Right cardiac atrium (tissue), 5 donors: ENCODE data around the gene CDC34. TPM values are rescaled to one million over a fixed set of nuclear protein-coding genes. Genes with fewer than 3 reads are reported as not detected.

Experiments used
- ATAC-seq, 2 donors: fragments of 200-7000 bp; cut with Tn5 transposase; one replicate each; pipeline versions ENCODE4 v1.8.0 to v1.9.1; 2020; ENCODE audit warnings: moderate library complexity in 2 of 2, mild to moderate bottlenecking in 1 of 2
- DNase-seq, 3 donors: peaks; one replicate each; pipeline ENCODE4 v3.0.0-alpha.2; 2020
- H3K27ac ChIP-seq: one replicate; pipeline ENCODE4 v1.5.1; 2013; ENCODE audit warnings: mild to moderate bottlenecking, low read length, control low read depth, moderate library complexity
- H3K27me3 ChIP-seq: one replicate; pipeline ENCODE4 v1.6.1; 2013; ENCODE audit not compliant: control insufficient read depth, insufficient read depth
- H3K4me1 ChIP-seq: one replicate; pipeline ENCODE4 v1.6.1; 2013; ENCODE audit warnings: low read length; ENCODE audit not compliant: control insufficient read depth, insufficient read depth
- H3K4me3 ChIP-seq: one replicate; pipeline ENCODE4 v1.5.1; 2013; ENCODE audit warnings: low read length, control low read depth
- H3K9me3 ChIP-seq: one replicate; pipeline ENCODE4 v1.6.1; 2013; ENCODE audit warnings: low read length; ENCODE audit not compliant: control insufficient read depth
- WGBS: extraction: QIAGEN DNeasy Blood & Tissue Kit; methylation state at CpG from one replicate; pipeline ENCODE4 v1.1.7; 2013; 5-methylcytosine and 5-hydroxymethylcytosine counted together
- intact Hi-C, 4 donors: fragments of 100-400 bp; cut with DNase I; formaldehyde crosslinking; loops; one replicate each; pipeline versions ENCODE4 v1.11.0 to v1.14.0; 2022 to 2023
- polyA plus RNA-seq: library from polyadenylated mRNA; stranded (reverse); fragments of 200-250 nt; gene quantifications from one replicate; pipeline ENCODE4 v1.2.3, GENCODE V29; 2013
- total RNA-seq, 4 donors: library from RNA; stranded (reverse); fragmentation: NEBNext Ultra II Directional; extraction: Animal tissue kit (Norgen Biotek cat#: 25700); gene quantifications; one replicate each; pipeline ENCODE4 v1.2.1, GENCODE V29; 2021
- donor health status: healthy with polysubstance abuse.
- donor health status: DM: no; HTN: yes; CAD: no.
- donor health status: DM: no; HTN: no; CAD: no.
- donor health status: DM: no; HTN: yes; CAD: no; lungs with severe emphysema.
- donor health status: DM: yes; HTN: yes; CAD: no.

Gene CDC34
- total and polyA plus RNA-seq, 5 donors: 66.8 to 95.8 (median 75.9) TPM

- DNase-seq: peak in 1 of 3 donors; percentile 69
- WGBS: 70% methylated on average over 38 of the region's 38 CpGs
- Histone ChIP-seq H3K4me3 (peak overlapping the region; percentile 98), H3K4me1 (peaks cover 9% of the 10 kb centered on the region), H3K27ac (no peak overlapping the region), H3K27me3 (no peaks in the 10 kb centered on the region), H3K9me3 (no peaks in the 10 kb centered on the region)
- intact Hi-C loops: loop anchor here in 3 of 4 donors (5.0 kb wide), 2 partner anchors 42 to 132 kb away; partner anchors contain the start of genes BSG (in 2 of the 3) and RNF126 (in 1 of the 3)
- ATAC-seq: no peak
These were observed 1.2 kb upstream of the CDC34 start for GRCh38 chr19:530134-531008.

GRCh38 chr19:531009-531752, 379 bp upstream of the CDC34 start:
- WGBS: under 1% methylated on average over 103 of the region's 103 CpGs
- DNase-seq: peak; percentile 84 to 96 (median 95)
- intact Hi-C loops: loop anchor here in 3 of 4 donors (5.0 kb wide), 2 partner anchors 41 to 131 kb away; partner anchors contain the start of genes BSG (in 2 of the 3) and RNF126 (in 1 of the 3)

GRCh38 chr19:532561-533363, 1.2 kb downstream of the CDC34 start:
- H3K9me3 ChIP-seq: no peaks in the 10 kb centered on the region
- peak; percentile 56 for ATAC-seq
- WGBS: under 1% methylated on average over 47 of the region's 47 CpGs
- peak; percentile 84 to 95 (median 93) for DNase-seq
- H3K27ac ChIP-seq: peak overlapping the region; percentile 71
- H3K4me1 ChIP-seq: peaks cover 9% of the 10 kb centered on the region
- peak overlapping the region; percentile 98 for H3K4me3 ChIP-seq
- intact Hi-C loops: loop anchor here in 3 of 4 donors (5.0 kb wide), 2 partner anchors 40 to 130 kb away; partner anchors contain the start of genes BSG (in 2 of the 3) and RNF126 (in 1 of the 3)
- H3K27me3 ChIP-seq: no peaks in the 10 kb centered on the region

More at GRCh38 chr19:531009-531752, 379 bp upstream of the CDC34 start:
- H3K4me1 ChIP-seq: peaks cover 9% of the 10 kb centered on the region
- no peaks in the 10 kb centered on the region for H3K9me3 ChIP-seq
- peak overlapping the region; percentile 92 for H3K27ac ChIP-seq
- no peaks in the 10 kb centered on the region for H3K27me3 ChIP-seq
- peak; percentile 67 to 80 for ATAC-seq
- peak overlapping the region; percentile 98 for H3K4me3 ChIP-seq

DNA sequence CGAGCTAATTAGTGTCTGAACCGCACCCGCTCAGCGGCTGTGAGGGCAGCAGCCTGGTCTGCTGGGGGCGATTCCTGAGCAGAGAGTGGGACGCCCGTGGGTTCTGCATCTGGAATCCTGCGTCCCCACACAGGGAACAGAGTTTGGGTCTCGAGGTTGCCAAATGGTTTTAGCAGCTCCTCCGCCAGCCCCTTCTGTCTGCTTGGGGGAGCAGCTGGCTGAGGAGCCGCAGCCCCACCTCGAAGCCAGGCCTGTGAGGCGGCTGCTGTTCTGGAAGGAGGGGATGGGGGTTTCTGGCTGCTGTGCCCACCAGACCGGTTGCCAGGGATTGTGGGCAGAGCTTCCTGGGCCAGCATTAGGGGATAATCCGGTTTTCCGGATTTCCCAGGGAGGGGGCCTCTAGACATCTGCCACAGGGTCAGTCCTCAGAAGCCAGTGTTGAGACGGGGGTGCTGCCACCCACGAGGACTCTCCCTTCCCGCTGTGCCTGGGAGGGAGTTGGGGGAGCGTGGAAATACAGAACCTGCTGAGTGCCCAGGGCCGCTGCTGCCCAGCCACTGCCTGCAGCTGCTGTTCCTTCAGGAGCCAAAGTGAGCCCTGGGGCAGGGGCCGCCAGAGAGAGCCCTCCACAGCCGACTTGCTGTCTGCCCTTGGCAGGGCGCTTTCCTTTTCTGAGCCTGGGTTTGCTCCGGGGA, 2.0 kb downstream of the CDC34 start:
- Histone ChIP-seq H3K4me3 (peak overlapping the region; percentile 98), H3K27ac (peak overlapping the region; percentile 71), H3K9me3 (no peaks in the 10 kb centered on the region), H3K4me1 (peaks cover 9% of the 10 kb centered on the region), H3K27me3 (no peaks in the 10 kb centered on the region)
- 27% methylated on average over 25 of the region's 25 CpGs for WGBS
- ATAC-seq: no peak
- intact Hi-C loops: loop anchor here in 3 of 4 donors (5.0 kb wide), 2 partner anchors 39 to 129 kb away; partner anchors contain the start of genes BSG (in 2 of the 3) and RNF126 (in 1 of the 3)
- DNase-seq: peak in 1 of 3 donors; percentile 67

- Histone ChIP-seq H3K9me3 (no peaks in the 10 kb centered on the region), H3K27me3 (no peaks in the 10 kb centered on the region), H3K27ac (no peak overlapping the region), H3K4me1 (peaks cover 9% of the 10 kb centered on the region), H3K4me3 (no peak overlapping the region)
- intact Hi-C loops: loop anchor here in 3 of 4 donors (5.0 kb wide), 2 partner anchors 38 to 128 kb away; partner anchors contain the start of genes BSG (in 2 of the 3) and RNF126 (in 1 of the 3)
- 82% methylated on average over 14 of the region's 14 CpGs for WGBS
- no peak for ATAC-seq
- peak in 1 of 3 donors; percentile 61 for DNase-seq
These were observed 2.5 kb downstream of the CDC34 start for GRCh38 chr19:534088-534487.

DNA sequence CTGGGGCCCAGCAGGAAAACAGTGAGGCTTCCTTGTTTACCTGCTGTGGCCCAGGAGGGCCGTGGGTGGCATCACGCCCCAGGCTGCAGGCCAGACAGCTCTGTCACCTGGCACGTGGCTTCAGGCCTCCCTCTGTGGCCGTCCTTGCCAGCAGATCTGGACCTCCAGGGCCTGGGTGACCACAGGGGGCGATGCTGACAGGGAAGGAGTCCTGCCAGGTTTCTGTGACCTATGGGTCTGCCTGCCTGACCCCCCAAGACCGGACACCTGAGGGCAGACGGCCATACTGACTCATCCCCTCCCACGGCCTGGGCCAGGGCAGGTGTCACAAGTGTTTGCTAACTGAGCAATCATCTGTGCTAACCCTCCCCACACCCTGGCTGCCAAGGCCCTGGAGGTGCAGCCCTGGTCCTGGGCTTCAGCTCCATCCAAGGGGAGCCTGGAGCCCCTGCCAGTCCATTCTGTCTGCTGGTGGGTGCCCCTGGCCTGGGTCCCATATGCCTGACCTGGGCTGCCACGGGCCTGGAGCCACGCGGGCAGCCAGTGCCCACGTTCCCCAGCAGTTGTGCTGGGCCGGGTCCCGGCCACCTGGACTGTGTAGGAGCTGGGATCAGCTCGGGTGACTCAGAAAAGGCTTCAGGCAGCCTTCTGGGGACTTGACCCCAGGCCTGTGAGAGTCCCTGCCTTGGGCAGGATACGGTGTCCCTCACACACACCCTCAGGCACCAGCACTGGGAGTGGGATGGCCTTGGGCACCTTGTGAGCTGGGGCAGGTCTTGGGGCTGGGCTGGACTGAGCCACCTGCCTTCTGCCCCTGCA, 3.7 kb downstream of the CDC34 start:
- ATAC-seq: no peak
- H3K27ac ChIP-seq: no peak overlapping the region
- 74% methylated on average over 16 of the region's 16 CpGs for WGBS
- peak in 1 of 3 donors; percentile 72 for DNase-seq
- intact Hi-C loops: no loop called here
- no peaks in the 10 kb centered on the region for H3K9me3 ChIP-seq
- H3K27me3 ChIP-seq: no peaks in the 10 kb centered on the region
- no peak overlapping the region for H3K4me3 ChIP-seq
- H3K4me1 ChIP-seq: peaks cover 9% of the 10 kb centered on the region

DNA sequence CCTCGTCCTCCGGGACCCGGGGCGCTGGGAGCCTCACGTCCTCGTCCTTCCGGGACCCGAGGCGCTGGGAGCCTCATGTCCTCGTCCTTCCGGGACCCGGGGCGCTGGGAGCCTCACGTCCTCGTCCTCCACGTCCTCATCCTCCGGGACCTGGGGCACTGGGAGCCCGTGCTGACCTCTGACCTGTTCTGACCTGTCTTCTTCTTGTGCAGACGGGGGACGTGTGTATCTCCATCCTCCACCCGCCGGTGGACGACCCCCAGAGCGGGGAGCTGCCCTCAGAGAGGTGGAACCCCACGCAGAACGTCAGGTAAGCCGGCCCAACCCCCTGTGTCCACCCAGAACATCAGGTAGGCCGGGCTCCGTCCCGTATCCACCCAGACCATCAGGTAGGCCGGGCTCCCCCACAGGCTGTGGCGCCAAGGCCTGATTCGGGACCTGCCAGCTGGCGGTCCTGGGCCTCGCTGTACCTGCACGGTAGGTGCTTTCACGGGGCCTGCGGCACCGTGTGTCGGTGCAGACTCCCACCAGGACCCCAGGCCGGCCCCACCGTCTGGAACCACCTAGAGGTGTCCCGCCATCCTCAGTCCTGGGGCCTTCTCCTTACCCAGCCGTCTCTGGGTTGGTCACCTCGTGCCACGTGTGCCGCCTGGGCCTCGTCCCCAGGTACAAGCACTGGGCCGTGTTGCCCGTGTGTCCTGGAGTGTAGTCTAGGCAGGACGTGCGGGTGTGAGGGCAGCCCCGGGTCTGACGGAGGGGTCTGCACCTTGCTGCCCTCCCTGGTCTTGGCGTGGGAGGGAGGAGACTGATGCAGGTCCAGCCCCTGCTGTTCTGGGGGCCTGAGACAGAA, 4.7 kb downstream of the CDC34 start:
- Histone ChIP-seq H3K9me3 (no peaks in the 10 kb centered on the region), H3K4me1 (peaks cover 9% of the 10 kb centered on the region), H3K27me3 (no peaks in the 10 kb centered on the region), H3K27ac (no peak overlapping the region), H3K4me3 (no peak overlapping the region)
- WGBS: 92% methylated on average over 55 of the region's 55 CpGs
- DNase-seq: peak in 1 of 3 donors; percentile 63
- intact Hi-C loops: no loop called here
- ATAC-seq: no peak

- 88% methylated on average over 26 of the region's 26 CpGs for WGBS
- Histone ChIP-seq H3K27ac (no peak overlapping the region), H3K4me3 (no peak overlapping the region), H3K9me3 (no peaks in the 10 kb centered on the region), H3K27me3 (no peaks in the 10 kb centered on the region), H3K4me1 (peaks cover 9% of the 10 kb centered on the region)
- peak in 2 of 3 donors; percentile 38 to 61 for DNase-seq
- intact Hi-C loops: no loop called here
- ATAC-seq: no peak
These were observed 5.4 kb downstream of the CDC34 start for GRCh38 chr19:536881-537404.
